ENCODE results near the gene TMEM163.

The TMEM163 gene

GRCh38 chr2:134425724-134426496 is 292.9 kb downstream of the TMEM163 start:
- DNase-seq (ENCODE audit: extremely low spot score, insufficient read length, low read depth): no peak
- FAIRE-seq: no peak

DNA sequence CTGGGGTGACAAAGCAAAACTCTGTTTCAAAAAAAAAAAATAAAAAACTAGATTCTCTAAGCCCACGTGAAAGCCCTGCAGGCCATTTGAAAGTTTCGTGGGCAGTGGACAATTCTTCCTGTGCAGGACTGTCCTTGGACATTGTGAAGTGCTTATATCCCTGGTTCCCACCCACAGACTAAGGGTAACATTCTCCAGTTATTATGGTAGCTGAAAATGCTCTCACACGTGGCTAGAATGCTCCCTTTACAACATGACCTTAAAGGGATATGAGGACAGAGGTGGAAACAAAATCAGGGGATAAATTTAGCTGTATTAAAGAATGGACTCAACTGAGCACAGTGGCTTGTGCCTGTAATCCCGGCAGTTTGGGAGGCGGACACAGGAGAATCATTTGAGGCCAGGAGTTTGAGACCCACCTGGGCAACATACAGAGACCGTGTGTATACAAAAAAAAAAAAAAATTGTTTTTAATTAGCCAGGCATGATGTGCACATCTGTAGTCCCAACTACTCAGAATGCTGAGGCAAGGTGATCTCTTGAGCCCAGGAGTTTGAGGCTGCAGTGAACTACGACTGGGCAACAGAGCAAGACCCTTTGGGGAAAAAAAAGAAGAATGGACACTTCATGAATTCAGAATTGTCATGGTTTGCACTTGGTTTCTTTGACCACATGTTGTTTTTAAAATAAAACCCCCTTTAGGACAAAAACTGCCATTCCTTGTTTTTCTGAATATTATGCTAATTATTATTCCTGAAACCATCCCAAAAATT is 297.1 kb downstream of the TMEM163 start:
- FAIRE-seq (no peak), DNase-seq (ENCODE audit: extremely low spot score, insufficient read length, low read depth) (no peak)

DNA sequence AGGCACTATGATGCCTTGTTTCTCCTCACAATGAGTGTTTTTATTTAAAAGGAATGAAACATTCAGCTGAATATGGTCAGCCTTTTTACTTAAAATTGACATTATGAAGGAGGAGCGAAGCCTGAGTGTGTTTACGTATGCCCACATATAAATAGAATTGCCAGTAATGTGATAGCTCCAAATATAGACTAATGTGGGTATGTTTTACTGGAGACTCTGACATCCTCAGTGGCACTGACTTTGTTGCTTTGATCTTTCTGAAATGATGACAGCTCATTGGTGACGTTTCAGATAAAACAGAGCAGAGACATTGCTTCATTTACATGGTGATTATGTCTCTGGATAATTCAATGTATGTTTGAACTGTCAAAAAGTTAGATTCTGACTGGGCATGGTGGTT is 297.9 kb downstream of the TMEM163 start:
- DNase-seq (ENCODE audit: extremely low spot score, insufficient read length, low read depth) (no peak), FAIRE-seq (no peak)

DNA sequence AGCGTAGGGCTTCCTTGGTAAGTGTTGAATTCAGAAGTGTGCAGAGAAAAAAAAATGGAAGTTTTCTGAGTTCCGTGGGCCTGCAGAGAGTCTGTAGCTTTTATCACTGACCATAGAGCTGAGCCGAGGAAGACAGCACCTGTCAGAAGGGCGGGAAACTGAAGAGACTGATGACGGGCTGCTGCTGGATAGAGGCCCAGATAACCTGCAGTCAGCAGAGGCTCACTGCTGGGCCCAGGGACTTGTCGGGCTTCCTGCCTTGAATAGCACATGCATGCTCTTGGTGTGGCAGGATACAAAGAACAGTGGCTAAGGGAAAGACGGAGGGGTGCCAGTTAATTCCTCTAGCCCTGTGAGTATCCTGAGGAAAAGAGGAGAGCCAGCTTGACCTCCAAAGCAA is 298.5 kb downstream of the TMEM163 start:
- FAIRE-seq (no peak), DNase-seq (ENCODE audit: extremely low spot score, insufficient read length, low read depth) (no peak)

GRCh38 chr2:134417968-134418582 is 300.7 kb downstream of the TMEM163 start:
- no peak for FAIRE-seq
- no peak for DNase-seq (ENCODE audit: extremely low spot score, insufficient read length, low read depth)

GRCh38 chr2:134416637-134417036 is 302.2 kb downstream of the TMEM163 start:
- no peak for DNase-seq (ENCODE audit: extremely low spot score, insufficient read length, low read depth)
- no peak for FAIRE-seq

DNA sequence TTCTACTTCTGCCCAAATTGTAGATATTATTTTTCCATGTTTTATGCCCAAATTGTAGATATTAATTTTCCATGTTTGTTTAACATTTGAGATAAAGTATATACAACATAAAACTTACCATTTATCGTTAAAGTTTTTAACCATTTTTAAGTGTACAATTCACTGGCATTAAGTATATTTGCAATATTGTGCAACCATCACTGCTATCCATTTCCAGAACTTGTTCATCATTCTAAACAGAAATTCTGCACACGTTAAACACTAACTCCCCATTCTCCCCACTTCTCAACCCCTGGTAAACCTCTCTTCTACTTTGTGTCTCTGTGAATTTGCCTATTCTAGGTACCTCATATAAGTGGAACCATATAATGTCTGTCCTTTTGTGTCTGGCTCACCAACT is 302.8 kb downstream of the TMEM163 start:
- no peak for DNase-seq (ENCODE audit: extremely low spot score, insufficient read length, low read depth)
- peak; percentile 46 for FAIRE-seq

GRCh38 chr2:134413912-134414311 is 304.9 kb downstream of the TMEM163 start:
- DNase-seq (ENCODE audit: extremely low spot score, insufficient read length, low read depth) (no peak), FAIRE-seq (no peak)

GRCh38 chr2:134413430-134413829 is 305.4 kb downstream of the TMEM163 start:
- no peak for DNase-seq (ENCODE audit: extremely low spot score, insufficient read length, low read depth)
- no peak for FAIRE-seq

DNA sequence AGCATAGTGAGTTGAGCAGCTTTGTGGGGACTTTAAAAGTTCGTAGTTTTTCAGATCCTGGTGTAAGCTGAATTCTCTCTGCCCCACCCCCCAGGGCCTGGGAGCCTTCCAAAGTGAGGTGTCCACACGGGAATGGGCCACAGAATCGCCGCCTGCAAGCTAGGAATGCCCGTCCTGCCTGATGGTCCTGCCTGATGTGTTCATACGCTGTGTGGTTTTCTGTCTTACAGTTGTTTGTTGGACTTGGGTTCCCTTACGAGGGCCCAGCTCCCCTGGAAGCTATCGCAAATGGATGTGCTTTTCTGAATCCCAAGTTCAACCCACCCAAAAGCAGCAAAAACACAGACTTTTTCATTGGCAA is 306.2 kb downstream of the TMEM163 start:
- FAIRE-seq: no peak
- no peak for DNase-seq (ENCODE audit: extremely low spot score, insufficient read length, low read depth)

GRCh38 chr2:134411828-134412638 is 306.8 kb downstream of the TMEM163 start:
- peak; percentile 91 for FAIRE-seq
- DNase-seq (ENCODE audit: extremely low spot score, insufficient read length, low read depth): peak; percentile 58

GRCh38 chr2:134411279-134411827 is 307.4 kb downstream of the TMEM163 start:
- no peak for FAIRE-seq
- DNase-seq (ENCODE audit: extremely low spot score, insufficient read length, low read depth): no peak

GRCh38 chr2:134410831-134411231 is 308.0 kb downstream of the TMEM163 start:
- no peak for FAIRE-seq
- DNase-seq (ENCODE audit: extremely low spot score, insufficient read length, low read depth): no peak

GRCh38 chr2:134410006-134410405 is 308.8 kb downstream of the TMEM163 start:
- DNase-seq (ENCODE audit: extremely low spot score, insufficient read length, low read depth) (no peak), FAIRE-seq (no peak)

DNA sequence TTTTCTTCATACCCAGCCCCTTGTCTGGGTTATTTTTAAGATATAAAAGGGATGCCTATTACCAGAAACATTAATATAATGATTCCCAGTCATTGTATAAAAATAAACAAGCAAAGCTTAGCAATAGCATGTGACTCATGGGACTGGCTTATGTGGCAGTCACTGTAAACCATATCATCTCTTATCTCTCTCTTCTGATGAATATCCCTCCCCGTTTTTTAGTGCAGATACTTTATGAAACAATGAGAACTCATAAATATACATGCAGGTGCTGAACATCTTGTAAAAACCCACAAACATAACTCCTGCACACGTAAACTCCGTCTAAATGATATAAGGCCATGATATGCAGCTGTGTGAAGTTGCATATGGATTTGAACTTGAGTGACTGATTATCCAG is 310.0 kb downstream of the TMEM163 start:
- DNase-seq (ENCODE audit: extremely low spot score, insufficient read length, low read depth) (no peak), FAIRE-seq (no peak)

DNA sequence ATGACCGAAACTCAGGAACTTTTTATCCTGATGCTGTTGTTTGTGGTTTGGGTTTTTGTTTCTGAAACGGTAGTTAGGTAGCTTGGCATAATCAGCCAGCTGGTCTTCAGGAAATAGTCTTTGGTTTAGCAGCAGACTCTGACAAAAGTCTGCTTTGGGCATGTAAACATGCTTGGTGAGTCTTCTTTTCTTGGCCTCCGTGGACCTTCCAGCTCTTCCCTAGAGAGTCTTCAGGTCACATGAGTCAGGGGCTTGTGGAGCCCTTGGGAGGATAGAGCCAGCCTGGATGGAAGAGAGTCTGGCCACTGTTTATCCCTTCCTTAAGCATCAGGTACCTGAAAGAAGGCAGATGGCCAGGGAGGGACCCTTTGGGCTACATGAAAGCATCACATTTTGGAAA is 310.4 kb downstream of the TMEM163 start:
- FAIRE-seq (no peak), DNase-seq (ENCODE audit: extremely low spot score, insufficient read length, low read depth) (no peak)

DNA sequence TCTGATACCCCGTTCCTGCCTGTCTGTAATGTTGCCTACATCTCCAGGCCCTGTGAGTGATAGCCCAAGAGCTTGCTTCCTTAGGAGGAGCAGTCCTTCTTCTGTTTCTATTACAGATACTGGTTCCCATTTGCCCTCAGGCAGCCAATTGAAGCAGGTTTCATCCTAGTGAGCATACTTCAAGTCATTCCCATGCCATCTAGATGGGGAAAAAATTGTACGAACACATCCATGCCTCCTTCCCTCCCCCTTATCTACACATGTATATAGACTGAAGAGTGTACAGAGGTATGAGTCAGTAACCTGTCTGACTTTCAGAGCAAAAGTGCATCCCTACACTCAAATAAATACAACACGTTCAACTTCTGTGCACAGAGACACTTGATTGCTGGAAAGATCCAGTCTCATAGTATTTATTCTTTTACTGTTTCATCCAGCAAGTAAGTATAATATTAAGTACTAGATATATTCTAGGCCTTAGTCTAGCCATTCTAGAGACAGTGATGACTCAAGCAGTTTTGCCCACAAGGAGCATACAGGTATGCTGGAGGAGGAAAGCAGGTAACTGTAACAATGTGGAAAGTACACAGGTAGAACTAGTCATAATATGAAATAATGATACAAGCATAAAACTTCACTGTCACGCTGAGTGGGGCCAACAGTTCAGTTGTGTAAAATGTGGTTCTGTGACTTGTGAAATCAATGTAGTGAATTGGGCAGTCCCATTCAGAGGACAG is 311.5 kb downstream of the TMEM163 start:
- no peak for FAIRE-seq
- no peak for DNase-seq (ENCODE audit: extremely low spot score, insufficient read length, low read depth)

GRCh38 chr2:134406736-134407135 is 312.1 kb downstream of the TMEM163 start:
- FAIRE-seq: no peak
- no peak for DNase-seq (ENCODE audit: extremely low spot score, insufficient read length, low read depth)

DNA sequence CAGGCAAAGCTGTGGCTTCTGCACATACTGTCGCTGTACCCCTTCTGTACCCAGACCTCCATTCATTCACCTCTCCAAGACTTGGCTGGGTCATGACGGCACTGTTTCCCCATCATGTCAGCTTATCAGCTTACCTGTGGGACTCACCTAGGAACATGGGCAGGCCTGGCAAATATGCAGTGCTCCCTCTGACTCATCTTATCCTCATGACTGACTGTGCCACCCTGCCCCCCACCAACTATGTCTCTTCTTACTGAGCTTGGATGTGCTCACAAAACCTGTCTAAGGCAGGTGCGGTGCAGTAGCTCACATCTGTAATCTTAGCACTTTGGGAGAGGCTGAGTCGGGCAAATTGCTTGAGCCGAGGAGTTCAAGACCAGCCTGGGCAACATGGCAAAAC is 312.5 kb downstream of the TMEM163 start:
- DNase-seq (ENCODE audit: extremely low spot score, insufficient read length, low read depth): no peak
- FAIRE-seq: no peak
